ENCODE measurements around the gene STRN.
"Not testable (repeated sequence)": the region's sequence is repeated elsewhere in the genome, so short reads cannot be mapped to it uniquely, and the experiment has no call there.

- TF ChIP-seq, protein P1, sequence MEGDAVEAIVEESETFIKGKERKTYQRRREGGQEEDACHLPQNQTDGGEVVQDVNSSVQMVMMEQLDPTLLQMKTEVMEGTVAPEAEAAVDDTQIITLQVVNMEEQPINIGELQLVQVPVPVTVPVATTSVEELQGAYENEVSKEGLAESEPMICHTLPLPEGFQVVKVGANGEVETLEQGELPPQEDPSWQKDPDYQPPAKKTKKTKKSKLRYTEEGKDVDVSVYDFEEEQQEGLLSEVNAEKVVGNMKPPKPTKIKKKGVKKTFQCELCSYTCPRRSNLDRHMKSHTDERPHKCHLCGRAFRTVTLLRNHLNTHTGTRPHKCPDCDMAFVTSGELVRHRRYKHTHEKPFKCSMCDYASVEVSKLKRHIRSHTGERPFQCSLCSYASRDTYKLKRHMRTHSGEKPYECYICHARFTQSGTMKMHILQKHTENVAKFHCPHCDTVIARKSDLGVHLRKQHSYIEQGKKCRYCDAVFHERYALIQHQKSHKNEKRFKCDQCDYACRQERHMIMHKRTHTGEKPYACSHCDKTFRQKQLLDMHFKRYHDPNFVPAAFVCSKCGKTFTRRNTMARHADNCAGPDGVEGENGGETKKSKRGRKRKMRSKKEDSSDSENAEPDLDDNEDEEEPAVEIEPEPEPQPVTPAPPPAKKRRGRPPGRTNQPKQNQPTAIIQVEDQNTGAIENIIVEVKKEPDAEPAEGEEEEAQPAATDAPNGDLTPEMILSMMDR (IDR thresholded peaks at IDR 0.05; ENCODE audit: low read depth, low read length), result not testable (repeated sequence)
- not testable (repeated sequence) for TF ChIP-seq EZH2phosphoT487 (IDR thresholded peaks at IDR 0.05; ENCODE audit: low read depth)
Observed at GRCh38 chr2:36931688-36932087, 34.6 kb downstream of the STRN start.
